HepG2 (cell line): ENCODE data around the gene TAF12.

Experiments
- CTCF ChIP-seq: sonication (generic); formaldehyde crosslinking; IDR thresholded peaks from 2 replicates; pipeline ENCODE4 v1.5.0; 2020; ENCODE audit warnings: mild to moderate bottlenecking, missing genetic modification reagents, moderate library complexity
- MXD1 ChIP-seq: sonication (generic); formaldehyde crosslinking; IDR thresholded peaks from 2 replicates; pipeline ENCODE4 v1.4.0; 2020; ENCODE audit warnings: mild to moderate bottlenecking, missing genetic modification reagents
- NPAS2 ChIP-seq: sonication (generic); formaldehyde crosslinking; IDR thresholded peaks from 2 replicates; pipeline ENCODE4 v1.8.0; 2022; ENCODE audit warnings: mild to moderate bottlenecking, missing genetic modification reagents, borderline replicate concordance
- POLR2A ChIP-seq, 2 experiments: IDR thresholded peaks; 2 replicates each; pipeline ENCODE4 v1.6.1; 2011; ENCODE audit warnings: low read depth in 2 of 2, low read length in 2 of 2, mild to moderate bottlenecking in 1 of 2, moderate library complexity in 1 of 2; ENCODE audit not compliant: insufficient read depth in 1 of 2
- ZNF362 ChIP-seq: sonication (generic); formaldehyde crosslinking; IDR thresholded peaks from 2 replicates; pipeline ENCODE4 v1.4.0; 2020; ENCODE audit warnings: missing genetic modification reagents, mild to moderate bottlenecking, borderline replicate concordance

- TF ChIP-seq CTCF (CRISPR knock-in tag) (no peak), NPAS2 (CRISPR knock-in tag) (no peak), MXD1 (CRISPR knock-in tag) (no peak), POLR2A (IDR thresholded peaks at IDR 0.05; ENCODE audit: insufficient read depth in 1 of 2, low read depth in 2 of 2, low read length in 2 of 2) (peak in 1 of 2 experiments; percentile 50; a peak in 3 of 4 replicates), ZNF362 (no peak)
Measured at GRCh38 chr1:28668956-28669723, 26.3 kb upstream of the TAF12 start.
